GM12892 (cell line): ENCODE results near the gene SLC5A12.

Source experiments
- POLR2AphosphoS5 ChIP-seq: IDR thresholded peaks from 2 replicates; pipeline ENCODE4 v1.6.1; 2011; ENCODE audit warnings: low read depth, low read length, control low read depth
- TAF1 ChIP-seq: IDR thresholded peaks from 2 replicates; pipeline ENCODE4 v1.6.1; 2011; ENCODE audit warnings: low read depth, mild to moderate bottlenecking, control low read depth, low read length, borderline replicate concordance

DNA sequence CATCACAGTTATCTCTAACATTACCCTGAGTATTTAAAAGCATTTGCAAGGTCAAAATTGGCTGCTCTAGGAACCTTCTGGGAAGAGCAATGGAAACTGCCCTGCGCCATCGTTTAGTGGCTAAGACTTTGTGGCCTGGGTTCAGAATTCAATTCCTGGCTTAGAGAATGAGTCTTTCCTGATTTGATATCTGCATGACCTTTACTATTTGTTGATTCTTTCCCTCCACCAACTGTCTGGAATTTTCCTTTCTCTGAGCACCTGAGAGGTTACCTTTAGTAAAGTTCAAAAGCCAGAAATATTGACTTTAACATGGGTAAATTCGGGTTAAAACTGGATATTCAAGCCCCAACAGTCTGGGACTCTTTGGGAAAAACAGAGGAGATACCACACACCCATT, 43.0 kb upstream of the SLC5A12 start:
- TF ChIP-seq POLR2AphosphoS5 (no peak), TAF1 (no peak)
